ENCODE data around the gene NKD2.

NKD2 gene

DNA sequence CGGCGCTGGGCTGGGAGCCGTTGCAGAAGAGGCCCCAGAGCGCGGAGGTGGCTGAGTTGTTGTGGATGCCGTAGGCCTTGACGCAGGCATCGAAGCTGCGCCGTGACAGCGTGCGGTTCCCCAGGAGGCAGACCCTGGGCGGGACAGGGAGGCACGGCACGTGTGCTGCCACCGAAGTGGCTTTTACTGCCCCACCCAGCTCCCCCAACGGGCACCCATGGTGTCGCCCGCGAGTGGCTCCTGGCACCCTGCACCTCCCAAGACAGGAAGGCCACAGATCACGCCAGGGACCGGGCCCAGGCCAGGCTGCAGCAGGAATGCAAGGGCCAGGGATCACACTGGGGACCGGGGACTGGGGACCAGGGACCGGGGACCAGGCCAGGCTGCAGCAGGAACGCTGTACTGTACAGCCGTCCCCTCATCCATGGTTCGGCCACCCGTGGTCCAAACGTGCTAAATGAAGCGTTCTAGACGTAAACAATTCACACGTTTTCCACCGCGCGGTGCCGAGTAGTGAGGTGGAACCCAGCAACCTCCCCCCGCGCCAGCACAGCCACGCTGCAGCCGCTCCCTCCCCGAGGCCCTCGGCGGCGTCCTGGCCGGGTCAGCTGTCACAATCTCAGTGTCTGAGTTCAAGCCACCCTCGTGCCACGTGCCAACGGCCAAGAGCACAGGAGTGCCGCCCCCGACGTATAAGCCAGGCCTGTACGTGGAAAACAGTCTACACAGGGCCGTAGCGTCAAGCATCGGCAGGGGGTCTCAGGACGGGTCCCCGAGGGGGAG lies 75.4 kb downstream of the NKD2 start:
- Histone ChIP-seq H3K4me1 (ENCODE audit: insufficient read depth, insufficient read length) (no peaks in the 10 kb centered on the region), H3K36me3 (ENCODE audit: insufficient read depth, insufficient read length, low read length) (peaks cover 67% of the 10 kb centered on the region), H3K27me3 (ENCODE audit: insufficient read depth, insufficient read length) (no peaks in the 10 kb centered on the region), H3K9ac (ENCODE audit: insufficient read length, low read depth) (no peak overlapping the region), H3K4me3 (ENCODE audit: insufficient read length, low read depth) (no peak overlapping the region), H3K9me3 (ENCODE audit: insufficient read depth, low read length) (no peaks in the 10 kb centered on the region)
- DNase-seq (ENCODE audit: low read depth, low spot score): no peak
- TF ChIP-seq SUZ12 (IDR thresholded peaks at IDR 0.05; ENCODE audit: extremely low read depth, insufficient read depth, insufficient read length) (no peak), YY1 (IDR thresholded peaks at IDR 0.05; ENCODE audit: insufficient read depth, insufficient read length) (no peak), ZNF274 (IDR thresholded peaks at IDR 0.05; ENCODE audit: low read depth, low read length) (no peak)

- H3K4me3 ChIP-seq (ENCODE audit: insufficient read length, low read depth): no peak overlapping the region
- H3K9me3 ChIP-seq (ENCODE audit: insufficient read depth, low read length): no peaks in the 10 kb centered on the region
- H3K36me3 ChIP-seq (ENCODE audit: insufficient read depth, insufficient read length, low read length): peaks cover 69% of the 10 kb centered on the region
- TF ChIP-seq YY1 (IDR thresholded peaks at IDR 0.05; ENCODE audit: insufficient read depth, insufficient read length) (no peak), ZNF274 (IDR thresholded peaks at IDR 0.05; ENCODE audit: low read depth, low read length) (no peak), SUZ12 (IDR thresholded peaks at IDR 0.05; ENCODE audit: extremely low read depth, insufficient read depth, insufficient read length) (no peak)
- no peak for DNase-seq (ENCODE audit: low read depth, low spot score)
- no peaks in the 10 kb centered on the region for H3K4me1 ChIP-seq (ENCODE audit: insufficient read depth, insufficient read length)
- no peaks in the 10 kb centered on the region for H3K27me3 ChIP-seq (ENCODE audit: insufficient read depth, insufficient read length)
- H3K9ac ChIP-seq (ENCODE audit: insufficient read length, low read depth): no peak overlapping the region
These were observed 76.8 kb downstream of the NKD2 start for GRCh38 chr5:1085391-1085790.

DNA sequence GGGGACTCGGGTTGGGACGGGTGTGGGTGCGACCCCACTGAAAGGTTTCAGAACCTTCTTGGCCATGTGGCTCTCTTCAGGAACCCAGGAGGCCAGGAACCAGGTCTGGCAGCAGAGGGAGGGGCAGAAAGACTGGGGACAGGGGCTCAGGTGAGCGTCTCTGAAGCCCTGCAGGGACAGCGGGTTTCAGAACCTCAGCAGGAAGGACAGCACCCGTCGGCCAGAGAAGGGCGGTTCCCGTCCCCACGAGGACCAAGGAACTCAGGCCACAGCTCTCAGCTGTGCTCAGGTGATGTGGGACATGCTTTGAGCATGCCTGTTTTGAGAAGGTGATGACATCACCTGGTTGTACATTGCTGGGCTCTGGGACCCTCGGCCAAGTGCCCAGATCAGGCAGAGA lies 77.5 kb downstream of the NKD2 start:
- Histone ChIP-seq H3K36me3 (ENCODE audit: insufficient read depth, insufficient read length, low read length) (peaks cover 75% of the 10 kb centered on the region), H3K4me1 (ENCODE audit: insufficient read depth, insufficient read length) (no peaks in the 10 kb centered on the region), H3K4me3 (ENCODE audit: insufficient read length, low read depth) (no peak overlapping the region), H3K9ac (ENCODE audit: insufficient read length, low read depth) (no peak overlapping the region), H3K27me3 (ENCODE audit: insufficient read depth, insufficient read length) (no peaks in the 10 kb centered on the region), H3K9me3 (ENCODE audit: insufficient read depth, low read length) (no peaks in the 10 kb centered on the region)
- TF ChIP-seq ZNF274 (IDR thresholded peaks at IDR 0.05; ENCODE audit: low read depth, low read length): no peak
- TF ChIP-seq YY1 (IDR thresholded peaks at IDR 0.05; ENCODE audit: insufficient read depth, insufficient read length): no peak
- no peak for TF ChIP-seq SUZ12 (IDR thresholded peaks at IDR 0.05; ENCODE audit: extremely low read depth, insufficient read depth, insufficient read length)
- DNase-seq (ENCODE audit: low read depth, low spot score): no peak

- TF ChIP-seq SUZ12 (IDR thresholded peaks at IDR 0.05; ENCODE audit: extremely low read depth, insufficient read depth, insufficient read length): no peak
- TF ChIP-seq ZNF274 (IDR thresholded peaks at IDR 0.05; ENCODE audit: low read depth, low read length): no peak
- TF ChIP-seq YY1 (IDR thresholded peaks at IDR 0.05; ENCODE audit: insufficient read depth, insufficient read length): no peak
- Histone ChIP-seq H3K4me3 (ENCODE audit: insufficient read length, low read depth) (no peak overlapping the region), H3K4me1 (ENCODE audit: insufficient read depth, insufficient read length) (no peaks in the 10 kb centered on the region), H3K27me3 (ENCODE audit: insufficient read depth, insufficient read length) (no peaks in the 10 kb centered on the region), H3K9me3 (ENCODE audit: insufficient read depth, low read length) (no peaks in the 10 kb centered on the region), H3K36me3 (ENCODE audit: insufficient read depth, insufficient read length, low read length) (peaks cover 76% of the 10 kb centered on the region), H3K9ac (ENCODE audit: insufficient read length, low read depth) (no peak overlapping the region)
- DNase-seq (ENCODE audit: low read depth, low spot score): no peak
These were observed 78.3 kb downstream of the NKD2 start for GRCh38 chr5:1086871-1087270.

- Histone ChIP-seq H3K4me3 (ENCODE audit: insufficient read length, low read depth) (no peak overlapping the region), H3K9ac (ENCODE audit: insufficient read length, low read depth) (no peak overlapping the region), H3K36me3 (ENCODE audit: insufficient read depth, insufficient read length, low read length) (peaks cover 77% of the 10 kb centered on the region), H3K4me1 (ENCODE audit: insufficient read depth, insufficient read length) (no peaks in the 10 kb centered on the region), H3K9me3 (ENCODE audit: insufficient read depth, low read length) (no peaks in the 10 kb centered on the region), H3K27me3 (ENCODE audit: insufficient read depth, insufficient read length) (no peaks in the 10 kb centered on the region)
- TF ChIP-seq ZNF274 (IDR thresholded peaks at IDR 0.05; ENCODE audit: low read depth, low read length) (no peak), SUZ12 (IDR thresholded peaks at IDR 0.05; ENCODE audit: extremely low read depth, insufficient read depth, insufficient read length) (no peak), YY1 (IDR thresholded peaks at IDR 0.05; ENCODE audit: insufficient read depth, insufficient read length) (no peak)
- DNase-seq (ENCODE audit: low read depth, low spot score): no peak
These were observed 78.8 kb downstream of the NKD2 start for GRCh38 chr5:1087428-1087827.

DNA sequence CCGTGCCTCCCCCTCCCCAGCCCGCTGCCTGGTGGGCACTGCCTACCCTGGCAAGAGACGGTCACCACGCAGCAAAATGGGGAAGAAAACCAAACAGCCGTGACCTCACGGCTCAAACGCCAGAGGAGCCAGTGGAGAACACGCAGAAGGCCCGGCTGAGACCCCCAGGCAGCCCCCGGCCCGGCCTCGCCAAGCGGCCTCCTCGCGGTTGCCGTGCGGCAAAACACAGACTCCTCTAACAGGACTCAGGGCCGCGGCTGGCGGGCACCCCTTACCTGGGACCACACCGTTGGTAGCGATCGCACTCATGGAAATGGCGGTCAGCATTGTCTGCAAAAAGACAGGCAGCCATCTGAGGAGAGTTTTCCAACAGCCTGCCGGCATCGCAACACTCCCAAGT lies 79.4 kb downstream of the NKD2 start:
- peaks cover 78% of the 10 kb centered on the region for H3K36me3 ChIP-seq (ENCODE audit: insufficient read depth, insufficient read length, low read length)
- no peak overlapping the region for H3K4me3 ChIP-seq (ENCODE audit: insufficient read length, low read depth)
- DNase-seq (ENCODE audit: low read depth, low spot score): no peak
- no peaks in the 10 kb centered on the region for H3K4me1 ChIP-seq (ENCODE audit: insufficient read depth, insufficient read length)
- no peaks in the 10 kb centered on the region for H3K27me3 ChIP-seq (ENCODE audit: insufficient read depth, insufficient read length)
- TF ChIP-seq SUZ12 (IDR thresholded peaks at IDR 0.05; ENCODE audit: extremely low read depth, insufficient read depth, insufficient read length) (no peak), ZNF274 (IDR thresholded peaks at IDR 0.05; ENCODE audit: low read depth, low read length) (no peak), YY1 (IDR thresholded peaks at IDR 0.05; ENCODE audit: insufficient read depth, insufficient read length) (no peak)
- H3K9me3 ChIP-seq (ENCODE audit: insufficient read depth, low read length): no peaks in the 10 kb centered on the region
- H3K9ac ChIP-seq (ENCODE audit: insufficient read length, low read depth): no peak overlapping the region
